ENCODE data around the gene NEU2.

- TF ChIP-seq, protein P1, sequence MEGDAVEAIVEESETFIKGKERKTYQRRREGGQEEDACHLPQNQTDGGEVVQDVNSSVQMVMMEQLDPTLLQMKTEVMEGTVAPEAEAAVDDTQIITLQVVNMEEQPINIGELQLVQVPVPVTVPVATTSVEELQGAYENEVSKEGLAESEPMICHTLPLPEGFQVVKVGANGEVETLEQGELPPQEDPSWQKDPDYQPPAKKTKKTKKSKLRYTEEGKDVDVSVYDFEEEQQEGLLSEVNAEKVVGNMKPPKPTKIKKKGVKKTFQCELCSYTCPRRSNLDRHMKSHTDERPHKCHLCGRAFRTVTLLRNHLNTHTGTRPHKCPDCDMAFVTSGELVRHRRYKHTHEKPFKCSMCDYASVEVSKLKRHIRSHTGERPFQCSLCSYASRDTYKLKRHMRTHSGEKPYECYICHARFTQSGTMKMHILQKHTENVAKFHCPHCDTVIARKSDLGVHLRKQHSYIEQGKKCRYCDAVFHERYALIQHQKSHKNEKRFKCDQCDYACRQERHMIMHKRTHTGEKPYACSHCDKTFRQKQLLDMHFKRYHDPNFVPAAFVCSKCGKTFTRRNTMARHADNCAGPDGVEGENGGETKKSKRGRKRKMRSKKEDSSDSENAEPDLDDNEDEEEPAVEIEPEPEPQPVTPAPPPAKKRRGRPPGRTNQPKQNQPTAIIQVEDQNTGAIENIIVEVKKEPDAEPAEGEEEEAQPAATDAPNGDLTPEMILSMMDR (conservative IDR thresholded peaks at IDR 0.05) = no peak
- no peak for TF ChIP-seq EZH2 (IDR thresholded peaks at IDR 0.05; ENCODE audit: low read depth)
Measured at GRCh38 chr2:233056961-233057605, 24.6 kb downstream of the NEU2 start.
